Stimulated activated CD4-positive, alpha-beta T cell treated with anti-CD3 and anti-CD28 coated beads, Interleukin-4, amount 100 ng/mL, for 24 hours (primary cell): ENCODE measurements around the gene RBPJ.
"Not testable (repeated sequence)": the region's sequence is repeated elsewhere in the genome, so short reads cannot be mapped to it uniquely, and the experiment has no call there.

ENCODE experiments used
- DNase-seq: peaks from one replicate; pipeline ENCODE4 v3.0.0-alpha.2; 2020

RBPJ gene

DNA sequence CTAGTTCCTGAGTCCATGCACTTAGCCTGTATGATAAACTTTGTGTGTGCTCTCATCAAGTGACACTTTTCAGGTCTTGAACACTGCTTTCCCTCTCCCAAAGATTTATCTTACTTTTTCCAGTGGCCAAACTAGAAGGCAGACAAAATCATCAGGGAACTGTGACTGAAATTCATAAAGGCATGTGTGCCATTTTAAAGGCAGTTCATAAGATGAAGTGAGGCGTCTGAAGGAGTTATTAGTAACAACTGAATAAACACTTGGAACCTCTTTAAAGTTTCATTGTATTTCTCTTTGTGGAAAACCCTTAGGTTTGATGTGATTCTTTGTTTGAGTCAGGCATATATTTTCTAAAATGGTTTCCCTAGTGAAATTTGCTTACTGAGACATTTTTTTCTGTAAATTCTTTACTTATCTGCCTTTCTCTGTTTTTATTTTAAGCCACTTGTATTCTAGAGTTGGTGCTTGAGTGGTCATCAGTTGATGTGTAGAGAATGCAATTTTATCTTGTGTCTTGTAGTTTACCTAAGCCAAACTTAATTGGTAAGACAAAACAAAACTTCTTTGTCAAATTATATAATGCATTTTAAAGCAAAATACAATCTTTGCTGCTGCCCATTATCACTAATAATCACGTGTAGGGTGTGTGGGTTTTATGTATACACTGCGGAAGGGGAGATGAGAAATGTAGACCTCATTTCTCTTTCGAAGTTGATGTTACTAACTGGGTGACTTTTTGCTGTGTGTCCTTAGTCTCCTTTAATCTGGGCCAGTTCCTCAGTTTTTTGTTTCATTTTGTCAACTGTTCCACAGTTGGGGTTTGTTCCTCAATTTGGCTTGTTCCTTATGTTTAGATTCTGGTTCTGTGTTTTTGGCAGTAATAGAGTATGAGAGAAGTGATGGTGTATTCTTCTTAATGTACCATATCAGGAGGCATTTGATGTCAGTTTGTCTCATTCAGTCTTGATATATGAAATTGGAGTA lies 56.8 kb downstream of the RBPJ start:
- DNase-seq, result no peak

DNA sequence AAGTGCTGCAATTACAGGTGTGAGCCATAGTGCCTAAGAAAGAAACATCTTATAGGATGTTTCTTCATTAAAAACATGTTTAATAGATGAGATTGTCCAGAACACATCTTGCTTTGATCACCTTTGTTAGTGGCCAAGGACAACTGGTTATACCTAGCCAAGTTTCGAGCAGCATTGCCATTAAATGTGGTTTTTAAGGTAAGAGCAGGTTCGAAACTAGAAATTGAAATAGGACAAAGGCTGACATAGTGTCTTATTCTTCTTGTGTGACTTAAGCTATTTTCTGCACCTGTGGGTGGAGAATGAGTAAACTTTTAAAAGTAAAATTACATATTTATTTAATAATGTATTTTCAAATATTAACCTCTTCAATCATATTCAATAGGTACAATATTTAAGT lies 59.0 kb downstream of the RBPJ start:
- DNase-seq, result no peak

DNA sequence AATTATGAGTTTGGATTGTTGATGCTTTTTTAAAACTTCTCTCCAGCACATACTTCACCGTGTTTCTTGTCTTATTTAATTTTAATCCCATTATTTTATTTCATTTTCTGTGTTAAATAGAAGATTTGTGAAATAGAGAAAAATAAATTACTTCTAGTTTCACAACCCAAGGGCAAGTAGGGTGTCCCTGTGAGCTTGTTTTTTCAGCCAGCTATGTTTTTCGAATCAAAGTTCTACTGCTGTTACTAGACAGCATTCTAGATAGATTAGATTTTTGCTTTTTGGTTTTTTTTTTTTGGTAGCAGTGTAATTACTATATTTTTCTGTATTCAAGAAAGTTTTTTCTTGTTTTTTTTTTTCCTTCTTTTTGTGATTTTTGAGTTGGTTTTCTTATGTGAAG lies 59.9 kb downstream of the RBPJ start:
- DNase-seq, result no peak

DNA sequence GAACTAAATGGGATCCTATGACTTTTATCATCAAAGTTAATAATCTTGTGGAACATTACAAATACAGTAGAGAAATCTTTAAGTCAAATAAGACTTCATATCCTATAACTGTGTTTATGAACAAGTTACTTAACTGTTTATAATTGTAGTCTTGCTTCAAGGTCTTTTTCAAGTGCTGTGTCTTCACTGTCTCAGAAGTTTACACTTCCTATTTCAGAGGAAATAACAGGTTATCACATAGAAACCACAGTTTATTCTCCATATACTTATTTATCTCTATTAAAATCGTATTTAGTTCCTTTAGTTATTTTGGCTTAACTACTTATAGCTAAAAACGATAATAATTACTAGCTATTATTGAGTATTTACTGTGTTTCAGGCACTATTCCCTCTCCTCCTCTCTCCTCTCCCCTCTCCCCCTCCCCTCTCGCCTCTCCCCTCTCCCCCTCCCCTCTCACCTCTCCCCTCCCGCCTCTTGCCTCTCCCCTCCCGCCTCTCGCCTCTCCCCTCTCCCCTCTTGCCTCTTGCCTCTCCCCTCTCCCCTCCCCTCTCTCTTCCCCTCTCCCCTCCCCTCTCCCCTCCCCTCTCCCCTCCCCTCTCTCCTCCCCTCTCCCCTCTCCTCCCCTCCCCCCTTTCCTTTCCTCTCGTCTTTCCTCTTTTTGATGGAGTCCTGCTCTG lies 63.7 kb downstream of the RBPJ start:
- no peak for DNase-seq

DNA sequence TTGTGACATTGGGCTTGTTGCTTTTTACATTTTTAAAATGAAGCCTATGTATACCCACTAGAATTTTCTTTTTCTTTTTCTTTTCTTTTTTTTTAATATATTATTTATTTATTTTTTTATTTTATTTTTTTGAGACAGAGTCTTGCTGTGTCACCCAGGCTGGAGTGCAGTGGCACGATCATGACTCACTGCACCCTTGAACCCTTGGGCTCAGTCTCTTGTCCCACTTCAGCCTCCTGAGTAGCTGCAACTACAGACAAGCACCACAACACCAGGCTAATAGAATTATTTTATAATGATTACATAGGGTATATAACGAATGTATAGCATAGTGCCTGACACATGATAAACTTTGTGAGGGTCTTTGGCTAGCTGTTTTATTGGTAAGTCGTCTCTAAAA lies 64.9 kb downstream of the RBPJ start:
- no peak for DNase-seq

DNA sequence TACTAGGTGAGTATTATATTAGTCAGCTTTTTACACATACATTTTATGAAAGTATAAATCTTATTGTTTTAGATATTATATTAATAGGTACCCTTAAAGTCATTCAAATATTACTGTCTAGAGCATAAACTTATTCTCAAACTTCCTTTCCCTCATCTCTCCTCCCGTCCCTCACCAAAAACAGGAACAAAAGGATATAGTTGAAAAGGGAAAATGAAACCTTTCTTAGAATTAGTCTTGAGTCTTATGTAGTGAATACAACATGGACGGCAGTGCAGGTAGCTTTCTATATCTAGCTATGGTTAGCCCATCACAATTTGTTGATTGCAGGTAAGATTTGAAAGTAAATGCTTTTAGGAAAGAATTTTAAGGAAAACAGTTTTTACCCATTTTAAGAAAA lies 65.6 kb downstream of the RBPJ start:
- no peak for DNase-seq

DNA sequence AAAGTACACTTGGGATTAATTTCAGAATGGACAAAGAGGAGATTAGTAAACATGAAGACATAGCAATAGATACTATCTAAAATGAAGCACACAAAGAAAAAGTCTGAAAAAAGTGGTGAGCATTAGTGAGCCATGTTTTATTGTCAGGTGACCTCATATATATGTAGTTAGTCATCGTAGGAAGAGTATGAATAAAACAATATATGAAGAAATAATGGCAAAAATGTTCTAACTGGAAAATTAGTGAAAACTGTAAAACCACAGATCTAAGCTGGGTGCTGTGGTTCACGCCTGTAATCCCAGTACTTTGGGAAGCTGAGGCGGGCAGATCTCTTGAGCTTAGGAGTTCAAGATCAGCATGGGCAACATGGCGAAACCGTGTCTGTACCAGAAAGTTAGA lies 67.9 kb downstream of the RBPJ start:
- DNase-seq, result no peak

DNA sequence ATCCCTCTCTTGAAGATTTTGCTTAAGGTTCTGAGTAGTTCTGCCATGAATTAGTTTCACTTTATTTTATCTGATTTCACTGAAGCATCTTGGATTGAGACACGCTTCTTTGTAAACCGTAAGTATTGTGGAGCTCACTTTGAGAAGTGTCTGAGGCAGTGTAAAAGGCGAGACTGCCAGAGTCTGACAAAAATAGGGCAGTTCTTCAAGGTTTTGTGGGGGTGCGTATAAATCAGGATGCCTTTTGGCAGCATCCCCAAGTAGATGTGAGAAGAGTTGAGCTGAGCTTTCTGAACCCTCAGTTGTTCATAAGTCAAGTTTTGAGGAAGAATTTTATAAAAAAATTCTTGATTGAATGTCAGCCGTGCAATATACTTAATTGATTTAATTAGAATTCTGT lies 76.3 kb downstream of the RBPJ start:
- DNase-seq, result no peak

DNA sequence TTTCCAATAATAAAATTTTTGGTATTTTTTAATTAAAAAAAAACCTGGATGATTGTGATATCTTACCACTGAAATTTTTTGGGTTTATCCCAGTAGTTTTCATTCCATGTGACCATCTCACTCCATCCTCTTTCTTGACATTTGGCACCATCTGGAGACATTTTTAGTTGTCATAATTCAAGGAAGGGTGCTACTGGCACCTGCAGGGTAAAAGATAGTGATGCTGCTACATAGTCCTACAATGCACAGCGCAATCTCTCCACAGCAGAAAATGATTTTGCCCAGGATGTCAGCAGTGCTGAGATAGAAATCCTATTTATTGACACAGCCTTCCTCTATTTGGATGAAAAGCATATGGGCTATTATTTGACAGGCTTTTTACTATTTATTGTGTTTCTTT lies 79.3 kb downstream of the RBPJ start:
- DNase-seq, result no peak

DNA sequence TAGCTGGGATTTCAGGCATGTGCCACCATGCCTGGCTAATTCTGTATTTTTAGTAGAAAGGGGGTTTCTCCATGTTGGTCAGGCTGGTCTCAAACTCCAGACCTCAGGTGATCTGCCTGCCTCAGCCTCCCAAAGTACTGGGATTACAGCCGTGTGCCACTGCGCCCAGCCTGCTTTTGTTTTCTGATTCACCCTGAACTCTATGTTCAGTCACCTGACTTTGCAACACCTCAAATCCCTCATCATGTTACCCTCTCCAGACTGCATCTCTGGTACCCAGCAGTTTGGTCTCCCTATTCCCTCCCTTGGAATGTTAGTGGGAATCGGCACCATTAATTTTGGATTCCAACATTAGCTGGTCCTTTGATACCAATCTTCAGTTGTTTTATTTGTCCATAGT lies 81.2 kb downstream of the RBPJ start:
- not testable (repeated sequence) for DNase-seq

DNA sequence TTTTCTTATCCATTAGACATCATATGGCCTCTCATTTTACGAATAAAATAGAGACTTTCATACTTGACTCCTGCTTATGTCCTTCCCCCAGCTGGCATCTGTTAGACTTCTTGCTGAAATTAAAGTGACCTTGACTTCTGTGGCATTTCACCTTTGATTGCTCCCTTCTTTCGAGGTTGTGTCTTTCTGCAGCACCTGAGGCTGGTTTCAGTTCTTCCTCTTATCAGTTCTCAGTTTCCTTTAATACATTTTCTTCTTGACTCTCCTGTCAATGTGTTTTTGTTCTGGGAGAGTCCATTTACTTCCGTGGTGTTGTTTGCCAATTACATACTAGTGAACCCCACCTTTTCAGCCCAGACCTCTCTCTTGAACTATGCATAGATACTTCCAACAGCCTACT lies 81.6 kb downstream of the RBPJ start:
- no peak for DNase-seq

DNA sequence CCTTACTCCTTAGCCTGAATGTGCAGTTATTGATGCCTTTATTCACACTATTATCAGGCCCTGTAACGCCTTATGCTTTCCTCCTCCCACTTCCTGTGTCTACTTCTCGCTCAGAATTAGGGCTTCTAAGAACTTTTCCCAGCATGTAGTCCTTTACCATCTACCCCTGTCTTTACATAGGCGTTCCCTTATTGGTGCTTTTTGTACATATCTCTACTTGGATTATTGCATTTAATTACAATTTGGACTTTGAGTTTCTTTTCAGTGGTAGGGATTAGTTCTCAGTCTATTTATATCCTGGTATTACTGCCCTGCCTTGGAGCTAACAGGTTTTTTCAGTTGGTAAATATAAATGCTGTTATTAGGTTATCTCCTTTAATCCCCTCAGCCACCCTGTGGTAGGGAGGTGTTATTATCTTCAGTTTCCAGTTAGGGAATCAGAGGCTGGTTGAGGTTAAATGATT lies 84.0 kb downstream of the RBPJ start:
- DNase-seq, result no peak

DNA sequence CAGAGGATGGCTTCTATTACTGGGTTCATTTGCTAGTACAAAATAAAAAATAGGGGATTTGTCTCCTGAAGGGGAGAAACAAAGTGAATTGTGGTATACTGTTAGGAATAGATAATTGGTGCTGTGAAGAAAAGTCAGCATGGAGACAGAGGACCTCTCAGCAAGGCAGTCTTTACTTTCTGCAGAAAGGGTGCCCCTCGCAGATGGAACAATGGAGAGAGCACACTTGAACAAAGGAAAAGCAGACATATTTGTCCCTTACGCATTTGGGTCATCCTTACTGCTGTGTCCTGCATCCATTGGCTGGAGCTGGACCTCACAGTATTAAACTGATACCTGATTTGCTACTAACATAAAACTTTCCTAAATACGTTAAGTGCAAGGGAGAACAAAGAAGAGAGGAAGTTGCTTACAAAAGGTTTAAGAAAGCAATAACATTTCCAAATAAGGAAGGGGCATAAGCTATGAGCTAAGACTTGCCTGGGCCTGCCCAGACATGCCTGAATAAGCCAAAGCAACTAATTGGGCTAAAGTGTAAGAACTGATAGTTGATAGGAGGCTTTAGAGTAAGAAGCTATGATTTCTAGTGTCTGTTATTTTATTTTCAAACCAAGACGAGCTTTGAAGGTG lies 85.6 kb downstream of the RBPJ start:
- no peak for DNase-seq

DNA sequence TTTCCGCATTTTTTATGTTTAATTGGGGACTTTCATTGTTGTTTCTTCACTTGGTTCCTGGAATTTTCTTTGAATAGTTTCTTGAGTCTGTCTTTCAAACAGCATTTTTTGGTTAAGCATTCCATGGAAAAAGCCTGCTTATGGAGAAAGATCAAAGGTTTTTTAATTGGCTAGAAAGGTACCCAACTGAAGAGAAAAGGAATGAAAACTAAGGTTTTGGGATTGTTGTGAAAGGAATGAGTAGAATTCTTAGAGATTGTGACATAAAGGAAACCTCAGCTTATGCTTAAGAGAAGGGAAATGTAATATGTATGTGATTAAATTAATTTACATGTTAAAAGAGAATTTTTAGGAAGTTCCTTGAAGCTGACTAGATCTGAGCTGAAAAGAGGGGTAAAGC lies 86.7 kb downstream of the RBPJ start:
- no peak for DNase-seq

DNA sequence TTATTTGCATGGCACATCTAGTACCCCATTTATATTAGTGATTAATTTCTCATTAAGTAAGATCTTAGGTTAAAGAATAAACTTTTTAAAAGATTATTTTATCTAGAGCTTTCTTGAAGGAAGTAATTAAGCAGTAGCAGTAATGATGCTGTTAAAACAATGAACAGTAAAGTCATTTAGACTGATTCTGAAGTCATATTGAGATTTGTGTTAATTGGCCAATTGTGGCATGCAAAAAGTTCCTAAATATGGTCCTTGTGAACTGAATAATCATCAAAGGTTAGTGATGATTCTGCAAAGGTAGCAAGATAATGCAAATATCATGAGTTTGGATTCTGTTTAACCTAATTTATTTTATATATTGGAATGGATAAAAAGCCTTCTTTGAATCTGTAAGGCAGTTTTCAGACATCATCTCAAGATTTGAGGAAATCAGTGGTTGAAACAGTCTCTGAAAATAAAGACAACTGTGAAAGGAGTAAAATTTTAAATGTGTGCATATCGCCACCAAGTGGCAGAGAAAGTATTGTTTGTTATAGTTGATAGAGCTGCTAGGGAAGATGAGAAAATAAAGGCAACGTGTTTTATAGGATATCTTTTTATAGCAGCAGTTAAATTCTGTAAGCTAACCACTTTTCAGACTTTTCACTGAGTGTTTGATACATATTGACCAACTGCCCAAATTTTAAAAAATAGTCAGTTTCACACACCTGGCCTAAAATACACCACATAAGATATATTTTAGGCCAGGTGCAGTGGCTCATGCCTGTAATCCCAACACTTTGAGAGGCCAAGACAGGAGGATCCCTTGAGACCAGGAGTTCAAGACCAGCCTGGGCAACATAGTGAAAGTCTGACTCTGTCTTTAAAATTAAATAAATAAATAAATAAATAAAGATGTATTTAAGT lies 89.8 kb downstream of the RBPJ start:
- peak; percentile 43 for DNase-seq

DNA sequence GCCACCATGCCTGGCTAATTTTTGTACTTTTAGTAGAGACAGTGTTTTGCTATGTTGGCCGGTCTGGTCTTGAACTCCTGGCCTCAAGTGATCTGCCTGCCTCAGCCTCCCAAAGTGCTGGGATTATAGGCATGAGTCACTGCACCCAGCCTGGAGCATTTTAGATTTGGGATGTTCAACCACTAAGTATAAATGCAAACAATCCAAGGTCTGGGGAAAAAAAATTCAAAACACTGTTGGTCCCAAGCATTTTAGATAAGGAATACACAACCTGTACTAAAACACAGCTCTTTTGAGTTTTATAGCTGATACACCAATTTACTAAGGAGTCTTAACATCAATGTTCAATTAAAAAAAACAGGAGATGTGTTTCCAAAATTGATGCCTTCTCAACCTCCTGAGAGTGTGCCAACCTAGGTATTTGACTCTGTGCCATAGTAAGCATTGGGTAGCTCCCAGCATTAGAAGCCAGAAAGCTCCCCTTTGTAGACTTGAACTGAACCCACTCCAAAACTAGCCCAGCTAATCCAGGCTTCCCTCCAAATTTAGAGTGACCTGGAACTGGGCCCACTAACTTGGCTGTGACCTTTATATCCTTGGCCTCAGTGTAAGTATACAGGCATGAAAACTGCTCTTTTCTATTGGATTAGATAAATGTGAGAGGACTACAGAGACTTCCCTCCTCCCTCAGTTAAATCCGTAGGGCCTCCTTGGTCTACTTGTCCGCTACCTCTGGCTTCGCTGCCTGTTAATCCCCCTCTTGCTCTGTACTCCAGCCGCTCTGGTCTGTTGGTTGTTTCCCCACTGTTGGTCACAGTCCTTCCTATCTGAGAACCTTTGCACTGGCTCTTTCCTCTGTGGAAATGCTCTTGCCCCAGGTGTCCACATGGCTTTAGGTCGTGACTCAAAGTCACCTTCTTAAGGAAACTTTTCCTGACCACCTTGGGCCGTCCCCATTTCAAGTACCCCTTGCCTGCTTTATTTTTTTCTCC lies 91.9 kb downstream of the RBPJ start:
- DNase-seq, result no peak

DNA sequence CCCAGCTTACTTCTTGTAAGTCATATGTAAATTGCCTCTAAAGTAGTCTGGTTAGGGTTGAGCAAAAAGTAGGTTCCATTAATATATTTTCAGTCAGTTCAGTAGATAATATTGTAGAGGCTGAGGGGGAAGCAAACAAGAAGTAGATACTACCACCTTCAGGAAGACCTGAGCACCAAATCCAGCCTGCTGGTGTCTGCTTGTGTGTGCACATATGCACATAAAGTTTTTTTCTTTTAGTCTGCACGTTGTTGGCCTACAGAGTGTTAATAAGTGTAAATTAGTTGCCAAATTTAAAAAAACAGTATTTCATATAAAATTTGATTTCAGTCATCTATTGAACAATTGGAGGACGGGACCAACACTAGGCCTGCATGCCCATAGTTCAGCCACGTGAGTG lies 92.8 kb downstream of the RBPJ start:
- DNase-seq, result no peak

DNA sequence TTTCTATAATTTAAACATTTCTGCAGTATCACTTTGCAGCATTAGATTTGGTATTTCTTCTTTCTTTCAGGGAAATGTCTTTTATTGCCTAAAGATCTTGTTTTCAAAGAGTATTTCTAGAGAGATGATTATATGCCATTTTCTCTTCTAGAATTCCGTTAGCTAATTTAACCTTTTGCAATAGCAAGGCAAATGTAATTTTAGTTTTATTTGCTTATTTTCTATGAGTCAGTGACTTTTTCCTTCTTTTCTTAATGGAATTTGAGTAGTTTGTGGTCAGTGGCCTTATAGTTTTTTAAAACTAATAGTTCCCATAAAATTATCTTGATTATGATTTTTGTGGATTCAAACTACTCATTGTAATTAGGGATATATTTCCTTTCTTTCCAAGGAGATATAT lies 97.3 kb downstream of the RBPJ start:
- DNase-seq, result no peak

DNA sequence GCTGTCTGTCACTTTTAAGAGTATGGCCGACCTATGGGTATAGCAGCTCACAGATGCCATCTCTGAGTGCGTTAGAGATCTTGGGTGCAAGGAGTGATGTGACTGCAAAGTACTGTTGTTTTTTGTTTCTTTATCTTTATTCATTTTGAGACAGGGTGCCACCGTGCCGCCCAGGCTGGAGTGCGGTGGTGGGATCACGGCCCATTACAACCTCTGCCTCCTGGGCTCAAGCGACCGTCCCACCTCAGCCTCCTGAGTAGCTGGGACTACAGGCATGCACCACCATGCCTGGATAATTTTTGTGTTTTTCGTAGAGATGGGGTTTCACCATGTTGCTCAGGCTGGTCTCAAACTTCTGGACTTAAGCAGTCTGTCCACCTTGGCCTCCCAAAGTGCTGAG lies 98.0 kb downstream of the RBPJ start:
- DNase-seq, result no peak

DNA sequence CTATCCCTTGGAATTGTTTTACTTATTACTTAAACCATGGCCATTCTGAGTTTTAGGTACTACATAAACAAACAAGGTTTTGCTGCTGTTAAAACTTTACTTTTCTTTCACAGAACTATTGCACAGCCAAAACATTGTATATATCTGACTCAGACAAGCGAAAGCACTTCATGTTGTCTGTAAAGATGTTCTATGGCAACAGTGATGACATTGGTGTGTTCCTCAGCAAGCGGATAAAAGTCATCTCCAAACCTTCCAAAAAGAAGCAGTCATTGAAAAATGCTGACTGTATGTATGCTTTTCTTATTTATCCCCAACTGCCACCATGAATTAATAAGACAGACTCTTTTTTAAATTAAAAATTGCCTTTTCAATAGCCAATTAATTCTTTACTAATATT lies 99.6 kb downstream of the RBPJ start:
- DNase-seq, result no peak

DNA sequence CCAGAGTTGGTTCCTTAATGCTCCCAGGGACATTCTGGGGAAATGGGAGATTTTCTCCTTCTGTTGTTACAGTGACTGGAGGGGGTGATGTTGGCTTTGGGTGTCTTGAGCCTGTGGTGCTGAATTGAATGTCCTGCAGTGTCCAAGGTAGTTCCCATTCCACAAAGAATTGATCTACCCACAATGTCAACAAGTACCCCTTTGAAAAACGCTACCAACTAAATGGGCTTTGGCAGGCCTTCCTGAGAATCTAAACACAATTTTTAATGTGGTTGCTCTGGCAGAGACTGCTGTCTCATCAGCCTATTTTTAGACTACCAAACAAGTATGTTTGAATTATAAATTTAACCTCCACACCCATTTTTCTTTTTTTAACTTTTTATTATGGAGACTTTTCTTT lies 100.1 kb downstream of the RBPJ start:
- no peak for DNase-seq
